Pons (tissue), 1 donor: ENCODE data around the gene NCK2.
A peak's percentile ranks its signal among the peaks of the same experiment; 100 is the strongest.

Experiments used
- DNase-seq: peaks from one replicate; pipeline ENCODE4 v3.0.0-alpha.2; 2016; ENCODE audit warnings: low spot score

The NCK2 gene

GRCh38 chr2:105792561-105792960 lies 47.8 kb downstream of the NCK2 start:
- DNase-seq = no peak

GRCh38 chr2:105793196-105793975 lies 48.7 kb downstream of the NCK2 start:
- DNase-seq = no peak

- DNase-seq = no peak
Observed at GRCh38 chr2:105794926-105795574, 50.3 kb downstream of the NCK2 start.

DNA sequence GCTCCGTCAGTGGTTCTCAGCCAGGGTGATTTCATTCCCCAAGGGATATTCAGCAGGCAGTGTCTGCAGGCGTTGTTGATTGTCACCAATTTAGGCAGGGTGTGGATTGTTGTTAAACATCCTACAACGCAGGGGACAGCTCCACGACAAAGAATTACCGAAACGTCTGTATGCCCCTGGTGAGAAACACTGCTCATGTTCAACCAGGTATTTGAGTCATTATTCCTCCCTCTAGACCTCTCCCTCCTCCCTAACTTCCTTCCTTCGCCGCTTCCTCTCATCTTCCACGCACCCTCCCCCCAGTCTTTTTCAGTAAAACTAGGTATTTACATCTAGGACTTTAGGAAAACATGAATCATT lies 50.8 kb downstream of the NCK2 start:
- no peak for DNase-seq

GRCh38 chr2:105796131-105796638 lies 51.5 kb downstream of the NCK2 start:
- DNase-seq = no peak

DNA sequence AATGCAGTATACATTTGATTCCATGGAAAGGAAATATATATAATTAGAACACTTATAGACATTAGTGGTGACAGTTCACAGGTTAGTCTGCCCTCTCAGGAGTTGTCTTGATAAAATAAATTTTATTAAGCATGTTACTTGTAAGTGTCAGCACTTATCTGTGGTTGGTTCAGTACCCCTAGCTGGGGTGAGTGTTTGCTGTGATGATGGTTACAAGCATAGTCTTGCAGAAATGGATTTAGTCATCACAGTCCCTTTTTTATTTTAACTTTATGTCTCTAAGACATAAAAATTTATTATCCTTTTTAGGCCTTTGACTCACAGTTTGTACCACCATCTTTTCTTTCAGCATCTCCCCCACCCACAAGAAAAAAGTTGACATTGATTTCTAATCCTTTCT lies 52.1 kb downstream of the NCK2 start:
- no peak for DNase-seq

- DNase-seq = peak; percentile 70
Observed at GRCh38 chr2:105797298-105797819, 52.6 kb downstream of the NCK2 start.

- DNase-seq = no peak
Observed at GRCh38 chr2:105798595-105798994, 53.9 kb downstream of the NCK2 start.

- DNase-seq = no peak
Observed at GRCh38 chr2:105800036-105800713, 55.5 kb downstream of the NCK2 start.

DNA sequence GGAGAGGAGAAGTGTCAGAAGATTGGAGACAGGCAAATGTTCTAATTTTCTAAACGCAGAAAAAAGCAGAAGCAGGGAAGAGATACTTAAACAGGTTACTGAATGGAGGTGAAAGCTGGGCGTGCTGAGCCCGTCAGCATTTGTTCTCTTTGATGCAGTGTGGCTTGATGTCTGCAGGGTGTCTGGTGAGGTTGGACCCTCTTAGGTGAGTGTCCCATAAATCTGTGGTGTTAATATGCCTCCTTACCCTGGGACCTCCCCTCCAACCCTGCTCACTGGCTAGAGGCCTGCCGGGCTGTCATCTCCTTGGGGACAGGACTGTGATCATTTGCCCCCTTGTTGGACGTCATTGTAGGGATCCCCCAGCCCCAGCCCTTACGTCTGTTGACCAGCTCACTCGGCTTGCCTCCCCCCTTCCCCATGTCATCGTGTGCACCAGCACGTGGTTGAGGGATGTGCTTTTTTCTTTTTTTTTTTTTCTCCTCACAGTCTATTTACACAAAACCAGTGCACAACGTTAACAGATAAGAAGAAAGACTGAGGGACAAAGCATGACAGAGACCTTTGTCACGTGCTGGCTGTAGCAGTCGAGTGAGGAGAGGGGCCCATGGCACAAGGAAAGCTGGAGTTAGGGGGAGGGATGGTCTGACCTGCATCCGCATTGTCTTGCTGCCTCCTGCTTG lies 56.4 kb downstream of the NCK2 start:
- no peak for DNase-seq

DNA sequence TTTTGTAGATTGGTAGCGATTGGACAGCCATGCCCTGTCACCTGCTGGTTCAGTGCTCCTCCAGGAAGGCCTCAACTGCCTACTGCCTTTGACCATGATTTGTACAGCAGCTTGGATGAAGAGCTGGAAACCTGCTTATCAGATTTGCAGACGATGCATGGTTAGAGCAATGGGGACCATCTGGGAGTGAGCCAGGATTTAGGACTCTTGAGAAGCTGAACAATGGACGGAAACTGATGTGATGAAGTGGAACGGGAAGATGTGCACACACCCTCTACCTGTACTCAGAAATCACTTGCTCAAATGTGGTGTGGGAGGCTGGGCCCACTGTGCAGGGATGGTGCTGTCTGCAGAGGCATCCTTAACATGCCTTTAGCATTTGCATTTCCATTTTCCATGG lies 57.2 kb downstream of the NCK2 start:
- DNase-seq = no peak

GRCh38 chr2:105802587-105802986 lies 57.9 kb downstream of the NCK2 start:
- no peak for DNase-seq

GRCh38 chr2:105803337-105803736 lies 58.6 kb downstream of the NCK2 start:
- no peak for DNase-seq

- DNase-seq = no peak
Observed at GRCh38 chr2:105803773-105804172, 59.1 kb downstream of the NCK2 start.

- no peak for DNase-seq
Observed at GRCh38 chr2:105804266-105804665, 59.6 kb downstream of the NCK2 start.

- DNase-seq = no peak
Observed at GRCh38 chr2:105806996-105807395, 62.3 kb downstream of the NCK2 start.

- no peak for DNase-seq
Observed at GRCh38 chr2:105808423-105809096, 63.8 kb downstream of the NCK2 start.

GRCh38 chr2:105809097-105809473 lies 64.4 kb downstream of the NCK2 start:
- DNase-seq = no peak

DNA sequence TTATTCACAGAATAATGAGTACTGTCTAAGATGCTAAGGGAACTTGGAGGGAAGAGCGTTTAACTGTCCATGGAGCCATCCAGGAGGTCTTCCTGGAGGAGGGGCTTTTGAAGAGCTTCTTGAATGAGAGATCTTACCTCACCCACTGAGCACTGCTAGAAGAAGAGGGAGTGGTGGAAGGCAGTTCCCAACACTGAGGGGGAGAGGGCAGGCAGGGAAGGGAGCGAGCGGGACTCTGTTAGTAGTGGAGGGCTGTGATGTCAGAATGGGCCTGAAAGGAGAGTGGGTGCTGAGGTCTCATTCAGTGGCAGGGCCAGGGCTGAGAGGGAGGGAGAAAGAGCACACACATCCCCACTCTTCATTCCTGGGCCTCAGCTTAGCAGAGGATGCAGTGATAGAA lies 65.0 kb downstream of the NCK2 start:
- DNase-seq = no peak

DNA sequence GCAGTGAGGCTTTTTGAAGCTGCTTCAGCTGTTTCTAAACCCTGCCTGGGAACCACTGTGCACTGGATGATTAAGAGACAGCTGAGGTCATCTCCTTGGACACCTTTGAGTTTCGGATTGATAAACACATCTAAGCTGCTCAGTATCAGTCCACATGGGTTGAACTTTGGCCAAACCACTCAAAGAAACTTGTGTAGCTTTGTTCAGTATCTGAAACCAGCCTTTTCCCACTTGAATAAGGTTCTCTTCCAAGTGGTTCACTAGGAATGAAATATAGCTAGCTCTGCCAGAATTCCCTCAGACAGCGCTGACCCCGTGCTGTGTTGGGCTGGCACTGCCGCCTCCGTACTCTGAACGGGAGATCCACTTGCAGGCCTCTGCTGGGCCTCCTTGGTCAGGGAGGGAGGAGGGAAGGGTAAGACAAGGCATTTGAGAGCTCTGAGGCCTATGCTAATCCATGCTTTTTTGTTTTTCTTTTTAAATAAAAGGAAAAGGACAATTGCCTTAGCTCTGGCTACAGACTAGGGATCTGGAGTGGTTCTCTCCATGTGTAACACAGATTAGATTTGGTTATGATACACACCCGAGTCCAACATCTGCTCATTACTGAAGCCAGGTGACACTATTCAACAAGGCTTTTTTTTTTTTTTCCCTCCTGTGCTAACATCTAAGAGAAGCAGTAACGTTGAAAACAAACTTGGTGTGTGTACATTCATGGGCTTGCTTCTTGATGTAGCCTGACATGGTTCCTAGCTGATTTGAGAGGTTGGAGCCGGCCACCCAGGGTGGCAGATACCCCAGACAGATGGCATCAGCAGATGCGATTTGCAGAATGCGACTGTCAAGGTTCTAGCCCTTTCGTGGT lies 67.7 kb downstream of the NCK2 start:
- DNase-seq = peak; percentile 65

DNA sequence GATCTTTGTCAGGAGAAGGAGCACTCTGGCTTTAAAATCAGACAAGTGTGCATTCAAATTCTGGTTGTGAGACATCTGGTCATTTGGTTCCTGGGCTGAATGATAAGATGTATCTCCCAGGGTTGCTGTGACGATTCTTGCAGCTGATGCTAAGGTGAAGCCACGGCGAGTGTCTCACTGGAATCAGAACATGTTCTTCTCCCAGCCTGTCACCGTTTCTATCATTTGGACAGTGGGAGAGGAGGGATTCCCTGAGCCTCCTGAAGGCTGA lies 68.3 kb downstream of the NCK2 start:
- DNase-seq = no peak
